ENCODE results near the gene LYST. TPM values are rescaled to one million over a fixed set of nuclear protein-coding genes. Genes with fewer than 3 reads are reported as not detected.

LYST gene
- polyA plus RNA-seq, 1 of the 3 experiments (the other 2 are of a cell fraction): 3.9 TPM

DNA sequence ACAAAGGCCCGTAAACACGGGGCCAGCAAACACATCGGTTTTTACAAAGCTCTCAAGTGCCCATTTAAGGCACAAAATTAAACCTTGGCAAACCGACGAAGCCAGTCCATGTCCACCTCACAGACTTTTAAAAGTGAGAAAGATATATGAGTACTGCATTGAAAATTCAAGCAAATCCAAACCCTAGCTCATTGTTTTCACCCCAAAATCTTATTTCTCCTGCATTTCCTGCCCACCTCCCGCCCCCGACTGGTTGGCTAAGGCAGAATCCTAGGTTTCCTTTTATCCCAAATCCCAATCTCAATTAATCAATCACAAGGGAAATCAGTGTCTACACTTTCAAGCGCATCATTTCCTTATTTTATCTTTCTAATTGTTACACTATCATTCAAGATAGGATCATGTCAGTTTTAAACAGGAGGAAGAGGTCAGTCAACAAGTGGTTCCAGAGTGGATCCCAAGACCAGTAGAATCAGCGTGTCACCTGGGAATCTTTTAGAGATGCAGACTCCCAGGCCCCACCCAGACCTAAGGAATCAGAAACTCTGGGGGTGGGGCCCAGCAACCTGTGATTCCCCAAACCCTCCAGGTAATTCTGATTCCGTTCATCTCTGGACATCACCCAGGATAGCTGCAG is 215.4 kb downstream of the LYST start (continued):
- no peak for TF ChIP-seq MEF2A (IDR thresholded peaks at IDR 0.05; ENCODE audit: borderline replicate concordance, low read depth)

DNA sequence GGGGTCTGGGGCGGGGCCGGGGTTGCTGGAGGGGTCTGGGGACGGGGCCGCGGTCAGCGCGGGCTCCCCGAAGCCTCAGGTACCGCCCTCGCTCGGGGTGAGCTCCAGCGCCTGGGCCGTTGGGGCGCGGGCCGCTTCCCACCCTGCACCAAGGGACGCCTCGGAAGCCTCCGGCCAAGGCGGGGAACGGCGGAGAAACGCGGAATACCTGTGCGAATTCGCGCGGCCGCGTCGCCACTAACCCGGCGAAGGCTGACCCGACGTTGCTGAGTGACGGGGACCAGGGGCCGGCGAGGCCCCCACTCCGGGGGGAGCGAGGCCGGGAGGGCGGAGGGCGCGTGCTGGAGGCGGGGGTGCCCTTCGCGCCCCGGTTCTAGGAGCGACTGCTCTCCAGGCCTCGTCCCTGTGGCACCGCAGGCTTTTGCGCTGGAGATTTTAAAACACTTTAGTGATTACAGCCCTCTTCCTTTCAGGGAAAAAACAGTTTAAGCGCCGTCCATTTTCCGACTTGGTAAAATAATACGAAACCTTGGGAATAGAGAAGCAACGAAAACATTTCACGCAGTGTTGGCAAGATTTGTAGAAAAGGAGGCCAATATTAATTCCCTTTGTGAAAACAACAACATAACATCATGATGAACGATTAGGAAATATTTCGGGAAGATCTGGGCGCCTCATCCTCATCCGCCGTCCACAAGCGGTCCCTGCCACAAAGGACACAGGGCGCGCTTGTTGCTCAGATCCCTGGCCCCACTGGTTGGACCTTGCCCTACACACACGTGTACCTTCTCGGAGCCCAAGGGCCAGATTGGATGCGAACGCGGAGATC is 216.2 kb downstream of the LYST start:
- H3K36me3 ChIP-seq (replicated peaks in 1 of 2; ENCODE audit: control insufficient read depth in 1 of 2, insufficient read depth in 2 of 2, low read length in 1 of 2): no peaks in the 10 kb centered on the region
- 0 out of 2 replicates have a peak overlapping the region, but pooled peaks have one; percentile 11 for H2AFZ ChIP-seq (ENCODE audit: low read depth)
- ChIA-PET POLR2A (no interaction called here), CTCF (interaction anchor here (1.5 to 1.7 kb wide), 3 partner anchors 11 to 146 kb away, joined by 4 to 5 read pairs (median 5); partner anchors contain the start of gene B3GALNT2)
- DNase-seq: no peak
- 39% methylated on average over 43 of the region's 71 CpGs for WGBS (ENCODE audit: low lambda C conversion rate)
- peak overlapping the region; percentile 41 to 52; a peak in 3 of 4 replicates for H3K4me3 ChIP-seq (ENCODE audit: low read depth in 2 of 2, low read length in 1 of 2)
- peaks cover 0 to 17% of the 10 kb centered on the region in 2 experiments; a peak in 2 of 4 replicates for H3K4me1 ChIP-seq (ENCODE audit: control insufficient read depth in 1 of 2, insufficient read depth in 2 of 2, low read depth in 1 of 2, low read length in 1 of 2)
- H3F3A ChIP-seq (replicated peaks; ENCODE audit: insufficient read depth): peaks cover 8% of the 10 kb centered on the region
- H3K9me3 ChIP-seq: no peaks in the 10 kb centered on the region
- no peak overlapping the region for H3K9ac ChIP-seq
- H3K9me2 ChIP-seq: no peaks in the 10 kb centered on the region
- peak overlapping the region; percentile 72; the same call in 1 of the 2 replicates for H3K4me2 ChIP-seq
- H3K27ac ChIP-seq (ENCODE audit: low read depth in 2 of 2, low read length in 1 of 2): peak overlapping the region in 1 of 2 experiments; percentile 56; a peak in 1 of 4 replicates
- peaks cover 10% of the 10 kb centered on the region; the same call in 1 of the 2 replicates for H3K27me3 ChIP-seq (ENCODE audit: insufficient read depth)
- H3K79me2 ChIP-seq (ENCODE audit: insufficient read depth): no peaks in the 10 kb centered on the region
- H4K20me1 ChIP-seq (ENCODE audit: insufficient read depth): no peaks in the 10 kb centered on the region
- TF ChIP-seq, protein P1, sequence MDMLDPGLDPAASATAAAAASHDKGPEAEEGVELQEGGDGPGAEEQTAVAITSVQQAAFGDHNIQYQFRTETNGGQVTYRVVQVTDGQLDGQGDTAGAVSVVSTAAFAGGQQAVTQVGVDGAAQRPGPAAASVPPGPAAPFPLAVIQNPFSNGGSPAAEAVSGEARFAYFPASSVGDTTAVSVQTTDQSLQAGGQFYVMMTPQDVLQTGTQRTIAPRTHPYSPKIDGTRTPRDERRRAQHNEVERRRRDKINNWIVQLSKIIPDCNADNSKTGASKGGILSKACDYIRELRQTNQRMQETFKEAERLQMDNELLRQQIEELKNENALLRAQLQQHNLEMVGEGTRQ (IDR thresholded peaks at IDR 0.05; ENCODE audit: borderline replicate concordance, low read depth, low read length): no peak
- TF ChIP-seq RXRA (IDR thresholded peaks at IDR 0.05; ENCODE audit: borderline replicate concordance, low read depth) (no peak), MXI1 (IDR thresholded peaks at IDR 0.05; ENCODE audit: low read depth, low read length) (no peak), FOSL2 (IDR thresholded peaks at IDR 0.05; ENCODE audit: borderline replicate concordance, low read depth) (no peak), CHD2 (IDR thresholded peaks at IDR 0.05; ENCODE audit: low read length, partially characterized antibody) (no peak), TAF1 (IDR thresholded peaks at IDR 0.05; ENCODE audit: borderline replicate concordance, low read depth, low read length) (no peak), FOXM1 (IDR thresholded peaks at IDR 0.05; ENCODE audit: low read depth) (no peak), GABPA (IDR thresholded peaks at IDR 0.05; ENCODE audit: low read depth) (no peak), POLR2AphosphoS5 (IDR thresholded peaks at IDR 0.05; ENCODE audit: low read depth, low read length) (no peak), RFX5 (IDR thresholded peaks at IDR 0.05; ENCODE audit: low read length) (no peak), NRF1 (IDR thresholded peaks at IDR 0.05; ENCODE audit: low read depth, low read length) (no peak), NFIC (IDR thresholded peaks at IDR 0.05; ENCODE audit: borderline replicate concordance) (no peak), RAD21 (IDR thresholded peaks at IDR 0.05; ENCODE audit: low read length) (no peak)
- TF ChIP-seq, protein P2, sequence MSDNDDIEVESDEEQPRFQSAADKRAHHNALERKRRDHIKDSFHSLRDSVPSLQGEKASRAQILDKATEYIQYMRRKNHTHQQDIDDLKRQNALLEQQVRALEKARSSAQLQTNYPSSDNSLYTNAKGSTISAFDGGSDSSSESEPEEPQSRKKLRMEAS (IDR thresholded peaks at IDR 0.05; ENCODE audit: low read depth): no peak
- TF ChIP-seq, protein P3, sequence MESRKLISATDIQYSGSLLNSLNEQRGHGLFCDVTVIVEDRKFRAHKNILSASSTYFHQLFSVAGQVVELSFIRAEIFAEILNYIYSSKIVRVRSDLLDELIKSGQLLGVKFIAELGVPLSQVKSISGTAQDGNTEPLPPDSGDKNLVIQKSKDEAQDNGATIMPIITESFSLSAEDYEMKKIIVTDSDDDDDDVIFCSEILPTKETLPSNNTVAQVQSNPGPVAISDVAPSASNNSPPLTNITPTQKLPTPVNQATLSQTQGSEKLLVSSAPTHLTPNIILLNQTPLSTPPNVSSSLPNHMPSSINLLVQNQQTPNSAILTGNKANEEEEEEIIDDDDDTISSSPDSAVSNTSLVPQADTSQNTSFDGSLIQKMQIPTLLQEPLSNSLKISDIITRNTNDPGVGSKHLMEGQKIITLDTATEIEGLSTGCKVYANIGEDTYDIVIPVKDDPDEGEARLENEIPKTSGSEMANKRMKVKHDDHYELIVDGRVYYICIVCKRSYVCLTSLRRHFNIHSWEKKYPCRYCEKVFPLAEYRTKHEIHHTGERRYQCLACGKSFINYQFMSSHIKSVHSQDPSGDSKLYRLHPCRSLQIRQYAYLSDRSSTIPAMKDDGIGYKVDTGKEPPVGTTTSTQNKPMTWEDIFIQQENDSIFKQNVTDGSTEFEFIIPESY (IDR thresholded peaks at IDR 0.05; ENCODE audit: borderline replicate concordance, low read depth): no peak
- TF ChIP-seq, protein P4, sequence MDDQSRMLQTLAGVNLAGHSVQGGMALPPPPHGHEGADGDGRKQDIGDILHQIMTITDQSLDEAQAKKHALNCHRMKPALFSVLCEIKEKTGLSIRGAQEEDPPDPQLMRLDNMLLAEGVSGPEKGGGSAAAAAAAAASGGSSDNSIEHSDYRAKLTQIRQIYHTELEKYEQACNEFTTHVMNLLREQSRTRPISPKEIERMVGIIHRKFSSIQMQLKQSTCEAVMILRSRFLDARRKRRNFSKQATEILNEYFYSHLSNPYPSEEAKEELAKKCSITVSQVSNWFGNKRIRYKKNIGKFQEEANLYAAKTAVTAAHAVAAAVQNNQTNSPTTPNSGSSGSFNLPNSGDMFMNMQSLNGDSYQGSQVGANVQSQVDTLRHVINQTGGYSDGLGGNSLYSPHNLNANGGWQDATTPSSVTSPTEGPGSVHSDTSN (IDR thresholded peaks at IDR 0.05): no peak
- TF ChIP-seq, protein P5, sequence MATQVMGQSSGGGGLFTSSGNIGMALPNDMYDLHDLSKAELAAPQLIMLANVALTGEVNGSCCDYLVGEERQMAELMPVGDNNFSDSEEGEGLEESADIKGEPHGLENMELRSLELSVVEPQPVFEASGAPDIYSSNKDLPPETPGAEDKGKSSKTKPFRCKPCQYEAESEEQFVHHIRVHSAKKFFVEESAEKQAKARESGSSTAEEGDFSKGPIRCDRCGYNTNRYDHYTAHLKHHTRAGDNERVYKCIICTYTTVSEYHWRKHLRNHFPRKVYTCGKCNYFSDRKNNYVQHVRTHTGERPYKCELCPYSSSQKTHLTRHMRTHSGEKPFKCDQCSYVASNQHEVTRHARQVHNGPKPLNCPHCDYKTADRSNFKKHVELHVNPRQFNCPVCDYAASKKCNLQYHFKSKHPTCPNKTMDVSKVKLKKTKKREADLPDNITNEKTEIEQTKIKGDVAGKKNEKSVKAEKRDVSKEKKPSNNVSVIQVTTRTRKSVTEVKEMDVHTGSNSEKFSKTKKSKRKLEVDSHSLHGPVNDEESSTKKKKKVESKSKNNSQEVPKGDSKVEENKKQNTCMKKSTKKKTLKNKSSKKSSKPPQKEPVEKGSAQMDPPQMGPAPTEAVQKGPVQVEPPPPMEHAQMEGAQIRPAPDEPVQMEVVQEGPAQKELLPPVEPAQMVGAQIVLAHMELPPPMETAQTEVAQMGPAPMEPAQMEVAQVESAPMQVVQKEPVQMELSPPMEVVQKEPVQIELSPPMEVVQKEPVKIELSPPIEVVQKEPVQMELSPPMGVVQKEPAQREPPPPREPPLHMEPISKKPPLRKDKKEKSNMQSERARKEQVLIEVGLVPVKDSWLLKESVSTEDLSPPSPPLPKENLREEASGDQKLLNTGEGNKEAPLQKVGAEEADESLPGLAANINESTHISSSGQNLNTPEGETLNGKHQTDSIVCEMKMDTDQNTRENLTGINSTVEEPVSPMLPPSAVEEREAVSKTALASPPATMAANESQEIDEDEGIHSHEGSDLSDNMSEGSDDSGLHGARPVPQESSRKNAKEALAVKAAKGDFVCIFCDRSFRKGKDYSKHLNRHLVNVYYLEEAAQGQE (IDR thresholded peaks at IDR 0.05; ENCODE audit: low read depth, low read length): no peak
- TF ChIP-seq, protein P6, sequence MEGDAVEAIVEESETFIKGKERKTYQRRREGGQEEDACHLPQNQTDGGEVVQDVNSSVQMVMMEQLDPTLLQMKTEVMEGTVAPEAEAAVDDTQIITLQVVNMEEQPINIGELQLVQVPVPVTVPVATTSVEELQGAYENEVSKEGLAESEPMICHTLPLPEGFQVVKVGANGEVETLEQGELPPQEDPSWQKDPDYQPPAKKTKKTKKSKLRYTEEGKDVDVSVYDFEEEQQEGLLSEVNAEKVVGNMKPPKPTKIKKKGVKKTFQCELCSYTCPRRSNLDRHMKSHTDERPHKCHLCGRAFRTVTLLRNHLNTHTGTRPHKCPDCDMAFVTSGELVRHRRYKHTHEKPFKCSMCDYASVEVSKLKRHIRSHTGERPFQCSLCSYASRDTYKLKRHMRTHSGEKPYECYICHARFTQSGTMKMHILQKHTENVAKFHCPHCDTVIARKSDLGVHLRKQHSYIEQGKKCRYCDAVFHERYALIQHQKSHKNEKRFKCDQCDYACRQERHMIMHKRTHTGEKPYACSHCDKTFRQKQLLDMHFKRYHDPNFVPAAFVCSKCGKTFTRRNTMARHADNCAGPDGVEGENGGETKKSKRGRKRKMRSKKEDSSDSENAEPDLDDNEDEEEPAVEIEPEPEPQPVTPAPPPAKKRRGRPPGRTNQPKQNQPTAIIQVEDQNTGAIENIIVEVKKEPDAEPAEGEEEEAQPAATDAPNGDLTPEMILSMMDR (IDR thresholded peaks at IDR 0.05): no peak
